Measurements from ENCODE around the gene DCLK3. TPM values are rescaled to one million over a fixed set of nuclear protein-coding genes. Genes with fewer than 3 reads are reported as not detected.

The DCLK3 gene
- total and polyA plus RNA-seq, 4 donors = 0.04 to 0.80 (median 0.21) TPM

- Histone ChIP-seq H3K9ac (ENCODE audit: insufficient read depth in 1 of 2, low read length in 2 of 2) (no peak overlapping the region), H3K27ac (ENCODE audit: low read depth in 1 of 2, low read length in 1 of 2) (no peak overlapping the region), H3K4me1 (ENCODE audit: control insufficient read depth in 5 of 5, insufficient read depth in 5 of 5, low read length in 5 of 5) (no peaks in the 10 kb centered on the region), H3K9me3 (ENCODE audit: control insufficient read depth in 4 of 4, insufficient read depth in 3 of 4, low read length in 3 of 4) (peaks cover 0 to 12% (median 6%) of the 10 kb centered on the region in 4 donors), H3K4me3 (no peak overlapping the region), H3K27me3 (ENCODE audit: control insufficient read depth in 3 of 3, insufficient read depth in 3 of 3, low read length in 2 of 3) (no peaks in the 10 kb centered on the region), H3K36me3 (ENCODE audit: control insufficient read depth in 4 of 4, insufficient read depth in 4 of 4, low read length in 4 of 4) (no peaks in the 10 kb centered on the region)
- no peak for ATAC-seq (ENCODE audit: insufficient read depth, low FRiP score)
- WGBS, 2 donors = 77 to 82% methylated on average over 1 of the region's 1 CpG
- no peak for DNase-seq
- TF ChIP-seq, protein P1, sequence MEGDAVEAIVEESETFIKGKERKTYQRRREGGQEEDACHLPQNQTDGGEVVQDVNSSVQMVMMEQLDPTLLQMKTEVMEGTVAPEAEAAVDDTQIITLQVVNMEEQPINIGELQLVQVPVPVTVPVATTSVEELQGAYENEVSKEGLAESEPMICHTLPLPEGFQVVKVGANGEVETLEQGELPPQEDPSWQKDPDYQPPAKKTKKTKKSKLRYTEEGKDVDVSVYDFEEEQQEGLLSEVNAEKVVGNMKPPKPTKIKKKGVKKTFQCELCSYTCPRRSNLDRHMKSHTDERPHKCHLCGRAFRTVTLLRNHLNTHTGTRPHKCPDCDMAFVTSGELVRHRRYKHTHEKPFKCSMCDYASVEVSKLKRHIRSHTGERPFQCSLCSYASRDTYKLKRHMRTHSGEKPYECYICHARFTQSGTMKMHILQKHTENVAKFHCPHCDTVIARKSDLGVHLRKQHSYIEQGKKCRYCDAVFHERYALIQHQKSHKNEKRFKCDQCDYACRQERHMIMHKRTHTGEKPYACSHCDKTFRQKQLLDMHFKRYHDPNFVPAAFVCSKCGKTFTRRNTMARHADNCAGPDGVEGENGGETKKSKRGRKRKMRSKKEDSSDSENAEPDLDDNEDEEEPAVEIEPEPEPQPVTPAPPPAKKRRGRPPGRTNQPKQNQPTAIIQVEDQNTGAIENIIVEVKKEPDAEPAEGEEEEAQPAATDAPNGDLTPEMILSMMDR (IDR thresholded peaks at IDR 0.05; ENCODE audit: control extremely low read depth, extremely low read depth) = no peak
These were observed 84.8 kb downstream of the DCLK3 start for GRCh38 chr3:36679384-36680200.

GRCh38 chr3:36678216-36679013 lies 85.9 kb downstream of the DCLK3 start:
- Histone ChIP-seq H3K36me3 (ENCODE audit: control insufficient read depth in 4 of 4, insufficient read depth in 4 of 4, low read length in 4 of 4) (no peaks in the 10 kb centered on the region), H3K27ac (ENCODE audit: low read depth in 1 of 2, low read length in 1 of 2) (no peak overlapping the region), H3K4me3 (no peak overlapping the region), H3K9ac (ENCODE audit: insufficient read depth in 1 of 2, low read length in 2 of 2) (no peak overlapping the region), H3K27me3 (ENCODE audit: control insufficient read depth in 3 of 3, insufficient read depth in 3 of 3, low read length in 2 of 3) (no peaks in the 10 kb centered on the region), H3K4me1 (ENCODE audit: control insufficient read depth in 5 of 5, insufficient read depth in 5 of 5, low read length in 5 of 5) (no peaks in the 10 kb centered on the region), H3K9me3 (ENCODE audit: control insufficient read depth in 4 of 4, insufficient read depth in 3 of 4, low read length in 3 of 4) (peaks cover 0 to 12% (median 6%) of the 10 kb centered on the region in 4 donors)
- DNase-seq (no peak), ATAC-seq (ENCODE audit: insufficient read depth, low FRiP score) (no peak)
- WGBS, 2 donors = 82 to 85% methylated on average over 2 of the region's 2 CpGs
- TF ChIP-seq, protein P1 (IDR thresholded peaks at IDR 0.05; ENCODE audit: control extremely low read depth, extremely low read depth) = no peak

GRCh38 chr3:36677331-36678007 lies 86.9 kb downstream of the DCLK3 start:
- Histone ChIP-seq H3K4me3 (no peak overlapping the region), H3K36me3 (ENCODE audit: control insufficient read depth in 4 of 4, insufficient read depth in 4 of 4, low read length in 4 of 4) (no peaks in the 10 kb centered on the region), H3K9ac (ENCODE audit: insufficient read depth in 1 of 2, low read length in 2 of 2) (no peak overlapping the region), H3K27ac (ENCODE audit: low read depth in 1 of 2, low read length in 1 of 2) (no peak overlapping the region), H3K9me3 (ENCODE audit: control insufficient read depth in 4 of 4, insufficient read depth in 3 of 4, low read length in 3 of 4) (peaks cover 0 to 12% (median 6%) of the 10 kb centered on the region in 4 donors), H3K4me1 (ENCODE audit: control insufficient read depth in 5 of 5, insufficient read depth in 5 of 5, low read length in 5 of 5) (no peaks in the 10 kb centered on the region), H3K27me3 (ENCODE audit: control insufficient read depth in 3 of 3, insufficient read depth in 3 of 3, low read length in 2 of 3) (no peaks in the 10 kb centered on the region)
- ATAC-seq (ENCODE audit: insufficient read depth, low FRiP score) = no peak
- WGBS, 2 donors = 84 to 90% methylated on average over 2 of the region's 2 CpGs
- TF ChIP-seq, protein P1 (IDR thresholded peaks at IDR 0.05; ENCODE audit: control extremely low read depth, extremely low read depth) = no peak
- no peak for DNase-seq
